SW480 (cell line): ENCODE results near the gene PTEN.
"Not testable (repeated sequence)": the region's sequence is repeated elsewhere in the genome, so short reads cannot be mapped to it uniquely, and the experiment has no call there.

ENCODE experiments used
- DNase-seq: peaks from one replicate; pipeline ENCODE4 v3.0.0-alpha.2; 2016; ENCODE audit warnings: low spot score

Gene PTEN

GRCh38 chr10:87845624-87845998 lies 17.8 kb upstream of the PTEN start:
- no peak for DNase-seq

- DNase-seq = no peak
Observed at GRCh38 chr10:87846023-87846422, 17.4 kb upstream of the PTEN start.

- not testable (repeated sequence) for DNase-seq
Observed at GRCh38 chr10:87846711-87847110, 16.7 kb upstream of the PTEN start.

GRCh38 chr10:87847550-87847949 lies 15.9 kb upstream of the PTEN start:
- no peak for DNase-seq

GRCh38 chr10:87849001-87849400 lies 14.4 kb upstream of the PTEN start:
- DNase-seq = no peak

GRCh38 chr10:87850742-87851205 lies 12.7 kb upstream of the PTEN start:
- DNase-seq = peak; percentile 74

GRCh38 chr10:87852089-87852488 lies 11.3 kb upstream of the PTEN start:
- no peak for DNase-seq

GRCh38 chr10:87855247-87855646 lies 8.2 kb upstream of the PTEN start:
- DNase-seq = not testable (repeated sequence)

- not testable (repeated sequence) for DNase-seq
Observed at GRCh38 chr10:87855665-87856064, 7.8 kb upstream of the PTEN start.

- DNase-seq = peak; percentile 71
Observed at GRCh38 chr10:87860156-87860795, 3.1 kb upstream of the PTEN start.

GRCh38 chr10:87860816-87861403 lies 2.5 kb upstream of the PTEN start:
- DNase-seq = no peak

GRCh38 chr10:87861566-87861952 lies 1.9 kb upstream of the PTEN start:
- DNase-seq = peak; percentile 75

GRCh38 chr10:87861953-87862678 lies 1.3 kb upstream of the PTEN start:
- DNase-seq = peak; percentile 98

GRCh38 chr10:87862679-87863052 lies 759 bp upstream of the PTEN start:
- DNase-seq = peak; percentile 75

- peak; percentile 31 for DNase-seq
Observed at GRCh38 chr10:87863951-87864495, 598 bp downstream of the PTEN start.

- peak; percentile 41 for DNase-seq
Observed at GRCh38 chr10:87864496-87865059, 1.2 kb downstream of the PTEN start.

- no peak for DNase-seq
Observed at GRCh38 chr10:87865241-87865881, 1.9 kb downstream of the PTEN start.

GRCh38 chr10:87866412-87866974 lies 3.1 kb downstream of the PTEN start:
- DNase-seq = no peak

GRCh38 chr10:87867453-87867852 lies 4.0 kb downstream of the PTEN start:
- no peak for DNase-seq

- no peak for DNase-seq
Observed at GRCh38 chr10:87868277-87868676, 4.9 kb downstream of the PTEN start.

GRCh38 chr10:87869139-87869538 lies 5.7 kb downstream of the PTEN start:
- not testable (repeated sequence) for DNase-seq
